ENCODE data around the gene HAUS1. TPM values are rescaled to one million over a fixed set of nuclear protein-coding genes. Genes with fewer than 3 reads are reported as not detected.

The HAUS1 gene
- total and polyA plus RNA-seq, 2 of the 4 experiments (the other 2 are of a cell fraction), result 25.3 to 33.4 TPM

- Histone ChIP-seq H3K4me3 (ENCODE audit: insufficient read depth, low read depth, low read length) (no peak overlapping the region), H3K9ac (ENCODE audit: low read depth, low read length) (no peak overlapping the region), H2BK120ac (ENCODE audit: low read depth, low read length) (no peak overlapping the region), H4K8ac (ENCODE audit: low read depth in 2 of 2, low read length in 2 of 2) (no peak overlapping the region), H2AFZ (replicated peaks; ENCODE audit: low read length, poor library complexity) (no peak overlapping the region), H3K4me1 (ENCODE audit: control insufficient read depth, insufficient read depth, low read length) (peaks cover 4% of the 10 kb centered on the region), H3K56ac (ENCODE audit: extremely low read depth, insufficient read depth, low read length) (no peak overlapping the region), H3K14ac (replicated peaks; ENCODE audit: low read depth, low read length) (no peak overlapping the region), H2AK9ac (replicated peaks; ENCODE audit: low read depth, low read length, poor library complexity) (no peak overlapping the region), H3K27ac (ENCODE audit: insufficient read depth, low read length) (no peak overlapping the region), H2BK5ac (ENCODE audit: low read depth, low read length, poor library complexity, severe bottlenecking) (no peak overlapping the region), H3K4me2 (ENCODE audit: low read depth, low read length) (no peak overlapping the region), H3K27me3 (ENCODE audit: control insufficient read depth, insufficient read depth, low read length) (no peaks in the 10 kb centered on the region), H3K23ac (ENCODE audit: low read depth, low read length) (no peak overlapping the region), H3K18ac (ENCODE audit: low read depth, low read length) (no peak overlapping the region), H3K36me3 (ENCODE audit: control insufficient read depth, insufficient read depth, low read length) (no peaks in the 10 kb centered on the region), H4K20me1 (ENCODE audit: insufficient read depth, low read length) (no peaks in the 10 kb centered on the region), H4K91ac (ENCODE audit: insufficient read depth, low read depth, low read length) (no peak overlapping the region), H3K4ac (ENCODE audit: low read depth, low read length) (no peak overlapping the region), H3K79me1 (ENCODE audit: low read depth in 1 of 2, low read length in 2 of 2) (no peaks in the 10 kb centered on the region), H2BK20ac (ENCODE audit: low read depth, low read length) (no peak overlapping the region), H4K5ac (ENCODE audit: low read depth, low read length) (no peak overlapping the region), H2AK5ac (ENCODE audit: low read depth, low read length) (no peak overlapping the region), H2BK15ac (ENCODE audit: low read depth, low read length) (no peak overlapping the region), H3K9me3 (ENCODE audit: control insufficient read depth, insufficient read depth, low read length) (no peaks in the 10 kb centered on the region), H3K9me1 (ENCODE audit: insufficient read depth, low read length) (0 out of 2 replicates have a peak, but pooled peaks cover 3% of the 10 kb centered on the region)
- no peak for TF ChIP-seq CEBPB (IDR thresholded peaks at IDR 0.05; ENCODE audit: low read depth, low read length)
- no peak for TF ChIP-seq MXI1 (IDR thresholded peaks at IDR 0.05; ENCODE audit: borderline replicate concordance, low read depth, low read length)
- no peak for TF ChIP-seq MAFK (IDR thresholded peaks at IDR 0.05; ENCODE audit: low read depth, low read length)
- no peak for TF ChIP-seq FOS (IDR thresholded peaks at IDR 0.05; ENCODE audit: low read depth, low read length)
- no peak for TF ChIP-seq CHD1 (IDR thresholded peaks at IDR 0.05; ENCODE audit: low read depth, low read length)
- no peak for TF ChIP-seq MAZ (IDR thresholded peaks at IDR 0.05; ENCODE audit: borderline replicate concordance, low read depth, low read length)
- TF ChIP-seq NFE2L2 (IDR thresholded peaks at IDR 0.05; ENCODE audit: low read depth, low read length), result no peak
- CTCF ChIA-PET, result interaction anchor here (1.2 kb wide), 1 partner anchor 32 kb away, joined by 7 read pairs; a partner anchor contains a TSS
- ATAC-seq (ENCODE audit: low read depth) (no peak), DNase-seq (no peak)
- BruUV-seq (replicated peaks), result no TSS peak
- POLR2A ChIA-PET (ENCODE audit: unreplicated experiment), result no interaction called here
- in situ Hi-C loops (cut with MboI; ENCODE audit: low sequenced_read_pairs), result no loop called here
- dilution Hi-C loops (cut with HindIII; ENCODE audit: low sequenced_read_pairs, unreplicated experiment), result no loop called here
- intact Hi-C loops (cut with micrococcal nuclease), result no loop called here
- no CpG with 5 or more reads among the region's 4 CpGs for WGBS, 2 experiments (ENCODE audit: extremely low coverage in 2 of 2, insufficient read length in 1 of 2)
Measured at GRCh38 chr18:46141199-46141598, 37.0 kb downstream of the HAUS1 start.

Data from IMR-90 (cell line).